Fibroblast of the aortic adventitia (primary cell): Measurements from ENCODE around the gene SLC22A2. TPM values are rescaled to one million over a fixed set of nuclear protein-coding genes. Genes with fewer than 3 reads are reported as not detected.
"Not testable (repeated sequence)": the region's sequence is repeated elsewhere in the genome, so short reads cannot be mapped to it uniquely, and the experiment has no call there.

Source experiments
- DNase-seq: peaks from one replicate; pipeline ENCODE4 v3.0.0-alpha.2; 2010; ENCODE audit warnings: low read depth
- H3K4me3 ChIP-seq: 2 replicates; pipeline ENCODE4 v1.5.1; 2011; ENCODE audit warnings: low read depth, mild to moderate bottlenecking, control low read depth, low read length, moderate library complexity
- total RNA-seq: library from RNA; depleted of rRNA; stranded (reverse); fragments of >200 nt; gene quantifications from 2 replicates; pipeline ENCODE4 v1.2.3, GENCODE V29; 2012; ENCODE audit warnings: low replicate concordance
- TF ChIP-seq, protein P1 (sequence below): IDR thresholded peaks from 2 replicates; pipeline ENCODE4 v1.5.1; 2011; ENCODE audit warnings: mild to moderate bottlenecking, low read length, control low read depth, inconsistent platforms; ENCODE audit not compliant: insufficient read depth

The SLC22A2 gene
- total RNA-seq, 1 donor, result not detected

DNA sequence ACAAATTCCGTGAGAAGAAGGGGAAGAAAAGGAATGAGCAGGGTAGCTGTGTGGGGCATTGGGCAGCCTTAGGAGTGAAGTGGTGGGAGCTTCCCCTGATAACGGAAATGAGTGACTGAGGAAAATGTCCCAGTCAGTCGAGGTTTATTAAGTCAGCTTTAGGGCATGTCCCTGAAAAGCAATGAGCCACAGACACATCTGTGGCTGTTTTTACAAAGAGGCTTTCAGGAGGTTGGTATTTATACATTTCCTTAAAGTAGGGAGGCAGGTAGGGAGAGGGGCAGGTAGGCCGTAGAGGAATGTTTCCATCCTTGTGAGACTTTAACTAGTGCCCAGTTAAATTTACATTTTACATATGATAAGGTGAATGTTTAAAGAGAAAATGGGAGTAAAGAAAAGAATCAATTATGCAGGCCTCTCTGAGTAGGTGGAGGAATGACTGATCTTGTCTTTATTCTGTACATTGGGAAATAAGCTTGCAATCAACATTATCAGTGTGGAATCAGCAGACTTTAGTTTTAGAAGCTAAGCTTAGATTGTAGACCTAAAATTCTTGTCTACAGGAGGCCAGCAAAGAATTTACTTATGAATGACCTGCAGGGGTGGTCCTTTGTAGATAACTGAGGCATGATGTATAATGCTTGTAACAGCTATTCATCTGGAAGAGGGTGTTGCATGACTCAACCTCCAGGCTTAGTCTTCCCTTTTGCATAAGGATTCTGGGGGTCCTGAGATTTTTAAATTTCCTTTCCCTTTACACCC lies 18.5 kb downstream of the SLC22A2 start:
- TF ChIP-seq, protein P1, sequence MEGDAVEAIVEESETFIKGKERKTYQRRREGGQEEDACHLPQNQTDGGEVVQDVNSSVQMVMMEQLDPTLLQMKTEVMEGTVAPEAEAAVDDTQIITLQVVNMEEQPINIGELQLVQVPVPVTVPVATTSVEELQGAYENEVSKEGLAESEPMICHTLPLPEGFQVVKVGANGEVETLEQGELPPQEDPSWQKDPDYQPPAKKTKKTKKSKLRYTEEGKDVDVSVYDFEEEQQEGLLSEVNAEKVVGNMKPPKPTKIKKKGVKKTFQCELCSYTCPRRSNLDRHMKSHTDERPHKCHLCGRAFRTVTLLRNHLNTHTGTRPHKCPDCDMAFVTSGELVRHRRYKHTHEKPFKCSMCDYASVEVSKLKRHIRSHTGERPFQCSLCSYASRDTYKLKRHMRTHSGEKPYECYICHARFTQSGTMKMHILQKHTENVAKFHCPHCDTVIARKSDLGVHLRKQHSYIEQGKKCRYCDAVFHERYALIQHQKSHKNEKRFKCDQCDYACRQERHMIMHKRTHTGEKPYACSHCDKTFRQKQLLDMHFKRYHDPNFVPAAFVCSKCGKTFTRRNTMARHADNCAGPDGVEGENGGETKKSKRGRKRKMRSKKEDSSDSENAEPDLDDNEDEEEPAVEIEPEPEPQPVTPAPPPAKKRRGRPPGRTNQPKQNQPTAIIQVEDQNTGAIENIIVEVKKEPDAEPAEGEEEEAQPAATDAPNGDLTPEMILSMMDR, result no peak
- DNase-seq, result no peak

DNA sequence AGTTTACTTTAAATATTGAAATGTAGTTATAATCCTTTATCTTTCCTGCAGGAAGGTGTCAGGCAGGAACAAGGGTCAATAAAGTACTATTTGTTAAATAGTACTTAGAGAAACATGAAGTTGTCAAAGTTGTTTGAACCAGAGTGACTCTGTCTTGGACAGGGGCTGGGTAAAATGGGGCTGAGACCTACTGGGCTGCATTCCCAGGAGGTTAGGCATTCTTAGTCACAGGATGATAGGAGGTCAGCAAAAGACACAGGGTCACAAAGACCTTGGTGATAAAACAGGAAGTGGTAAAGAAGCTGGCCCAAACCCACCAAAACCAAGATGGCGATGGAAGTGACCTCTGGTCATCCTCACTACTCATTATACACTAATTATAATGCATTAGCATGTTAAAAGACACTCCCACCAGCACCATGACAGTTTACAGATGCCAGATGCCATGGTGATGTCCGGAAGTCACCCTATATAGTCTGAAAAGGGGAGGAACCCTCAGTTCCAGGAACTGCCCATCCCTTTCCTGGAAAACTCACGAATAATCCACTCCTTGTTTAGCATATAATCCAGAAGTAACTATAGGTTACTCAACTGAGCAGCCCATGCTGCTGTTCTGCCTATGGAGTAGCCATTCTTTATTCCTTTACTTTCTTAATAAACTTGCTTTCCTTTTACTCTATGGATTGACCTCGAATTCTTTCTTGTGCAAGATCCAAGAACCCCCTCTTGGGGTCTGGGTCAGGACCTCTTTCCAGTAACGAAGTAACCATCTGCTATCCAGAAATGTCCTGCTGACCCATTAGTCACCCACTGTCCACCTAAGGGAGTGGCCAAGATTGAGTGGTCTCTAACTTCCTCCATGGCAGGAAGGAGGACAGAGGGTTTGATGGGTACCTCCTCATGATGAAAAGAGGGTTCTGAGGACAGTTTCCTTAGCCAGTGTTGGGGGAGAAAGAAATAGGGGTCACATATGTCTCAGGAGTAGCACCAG lies 19.6 kb downstream of the SLC22A2 start:
- TF ChIP-seq, protein P1, result no peak
- no peak overlapping the region for H3K4me3 ChIP-seq
- no peak for DNase-seq

More for the DNA sequence above, 18.5 kb downstream of the SLC22A2 start:
- no peak overlapping the region for H3K4me3 ChIP-seq

DNA sequence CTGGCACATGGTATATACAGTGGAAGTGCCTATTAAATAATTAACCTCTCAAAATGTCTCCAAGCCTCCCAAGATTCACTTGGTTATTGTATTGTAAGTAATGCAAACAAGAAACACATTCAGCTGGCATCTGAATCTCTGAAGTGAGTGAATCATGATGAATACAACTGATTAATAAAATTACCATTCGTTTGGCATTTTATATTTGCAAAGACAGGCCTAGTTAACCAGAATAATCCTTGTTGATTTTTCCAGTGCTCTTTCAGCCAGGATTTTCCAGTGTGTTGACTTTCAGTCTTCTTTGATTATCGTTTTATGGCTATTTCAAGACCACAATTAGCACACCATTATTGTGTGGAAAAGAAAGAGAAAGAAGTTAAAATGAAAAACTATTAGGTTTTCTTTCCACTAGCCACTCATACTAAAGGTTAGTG lies 20.3 kb downstream of the SLC22A2 start:
- TF ChIP-seq, protein P1, result no peak
- no peak overlapping the region for H3K4me3 ChIP-seq
- no peak for DNase-seq

DNA sequence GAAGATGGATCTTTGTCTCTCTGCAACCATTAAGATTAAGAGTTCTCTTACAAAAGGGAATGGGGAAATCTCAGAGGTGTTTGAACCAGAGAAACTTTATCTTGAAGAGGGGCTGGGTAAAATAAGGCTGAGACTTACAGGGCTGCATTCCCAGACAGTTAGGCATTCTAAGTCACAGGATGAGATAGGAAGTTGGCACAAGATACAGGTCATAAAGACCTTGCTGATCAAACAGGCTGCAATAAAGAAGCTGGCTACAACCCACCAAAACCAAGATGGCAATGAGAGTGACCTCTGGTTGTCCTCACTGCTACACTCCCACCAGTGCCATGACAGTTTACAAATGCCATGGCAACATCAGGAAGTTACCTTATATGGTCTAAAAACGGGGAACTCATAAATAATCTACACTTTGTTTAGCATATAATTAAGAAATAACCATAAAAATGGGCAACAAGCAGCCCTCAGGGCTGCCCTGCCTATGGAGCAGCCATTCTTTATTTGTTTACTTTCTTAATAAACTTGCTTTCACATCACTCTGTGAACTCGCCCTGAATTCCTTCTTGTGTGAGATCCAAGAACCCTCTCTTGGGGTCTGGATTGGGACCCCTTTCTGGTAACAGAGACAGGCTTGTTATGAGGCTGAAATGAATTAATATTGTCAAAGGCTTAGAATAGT lies 20.9 kb downstream of the SLC22A2 start:
- DNase-seq, result peak; percentile 74
- not testable (repeated sequence) for H3K4me3 ChIP-seq

DNA sequence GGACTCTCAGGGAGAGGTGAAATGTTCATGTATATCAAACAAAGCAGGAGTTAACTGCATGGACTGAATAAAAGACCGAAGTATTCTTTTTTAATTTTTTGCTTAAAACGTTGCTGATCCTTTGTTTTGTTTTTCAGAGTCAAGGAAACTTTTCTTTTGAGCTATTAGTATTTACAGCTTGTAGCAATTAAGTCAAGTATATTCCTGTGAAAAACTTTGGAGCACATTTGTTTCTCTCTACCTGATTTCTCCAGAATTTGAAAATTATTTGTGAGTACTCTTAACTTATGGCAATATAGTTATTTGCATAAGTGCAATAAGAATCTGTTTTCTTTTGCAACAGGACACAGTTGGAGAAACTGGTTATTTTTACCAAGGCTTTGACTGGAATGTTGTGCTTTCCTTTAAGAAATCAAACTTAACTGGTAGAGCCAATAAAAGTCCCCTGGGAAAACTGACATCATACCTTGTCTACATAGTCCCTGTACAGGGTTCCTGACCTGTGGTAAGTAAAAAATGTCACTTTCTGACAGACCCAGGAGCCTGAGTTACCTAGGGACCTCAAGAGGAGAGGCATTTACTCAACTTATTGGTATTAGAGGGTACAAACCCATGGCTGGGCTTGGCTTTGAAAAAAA lies 22.3 kb downstream of the SLC22A2 start:
- H3K4me3 ChIP-seq, result not testable (repeated sequence)
- peak; percentile 27 for DNase-seq

DNA sequence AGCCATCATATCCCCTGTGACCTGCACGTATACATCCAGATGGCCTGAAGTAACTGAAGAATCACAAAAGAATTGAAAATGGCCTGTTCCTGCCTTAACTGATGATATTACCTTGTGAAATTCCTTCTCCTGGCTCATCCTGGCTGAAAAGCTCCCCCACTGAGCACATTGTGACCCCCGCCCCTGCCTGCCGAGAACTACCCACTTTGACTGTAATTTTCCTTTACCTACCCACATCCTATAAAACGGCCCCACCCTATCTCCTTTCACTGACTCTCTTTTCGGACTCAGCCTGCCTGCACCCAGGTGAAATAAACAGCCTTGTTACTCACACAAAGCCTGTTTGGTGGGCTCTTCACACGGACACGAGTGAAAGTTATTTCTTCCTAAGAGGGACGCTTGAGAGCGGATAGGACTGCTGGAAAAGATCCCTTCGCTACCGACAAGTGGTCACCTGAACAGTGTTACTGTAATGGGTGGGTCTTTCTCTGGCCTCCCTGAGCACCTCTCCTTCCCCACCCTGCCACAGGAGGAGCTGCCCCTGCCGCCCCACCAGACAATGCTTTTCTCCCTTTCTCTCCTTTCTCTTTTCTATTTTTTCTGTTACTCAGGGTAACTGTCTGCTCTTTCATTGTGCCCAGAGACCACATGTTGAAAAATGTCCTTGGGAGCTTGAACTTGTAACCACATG lies 24.5 kb downstream of the SLC22A2 start:
- not testable (repeated sequence) for DNase-seq, H3K4me3 ChIP-seq

DNA sequence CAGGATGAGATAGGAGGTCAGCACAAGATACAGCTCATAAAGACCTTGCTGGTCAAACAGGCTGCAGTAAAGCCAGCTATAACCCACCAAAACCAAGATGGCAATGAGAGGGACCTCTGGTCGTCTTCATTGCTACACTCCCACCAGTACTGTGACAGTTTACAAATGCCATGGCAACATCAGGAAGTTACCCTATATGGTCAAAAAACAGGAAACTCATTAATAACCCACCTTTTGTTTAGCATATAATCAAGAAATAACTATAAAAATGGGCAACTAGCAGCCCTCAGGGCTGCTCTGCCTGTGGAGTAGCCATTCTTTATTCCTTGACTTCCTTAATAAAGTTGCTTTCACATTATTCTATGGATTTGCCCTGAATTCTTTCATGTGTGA lies 30.9 kb downstream of the SLC22A2 start:
- no peak overlapping the region for H3K4me3 ChIP-seq
- DNase-seq, result no peak
- TF ChIP-seq, protein P1, result no peak
